SK-N-SH treated with all-trans-retinoic acid at 6 μM for 48 hours (cell line): Measurements from ENCODE around the gene CACNA2D2.

Source experiments
- ATAC-seq: fragments of 200-7000 bp; cut with Tn5 transposase; 3 replicates; pipeline ENCODE4 v1.9.1; 2020; ENCODE audit warnings: mild to moderate bottlenecking, moderate library complexity
- ARNTL ChIP-seq: fragments of 450-650 bp; formaldehyde crosslinking; IDR thresholded peaks from 2 replicates; pipeline ENCODE4 v1.5.0; 2020; ENCODE audit warnings: low read depth, mild to moderate bottlenecking, moderate library complexity, borderline replicate concordance
- BACH2 ChIP-seq: fragments of 250-450 bp; sonication (Bioruptor Pico); IDR thresholded peaks from 2 replicates; pipeline ENCODE4 v1.9.0; 2021; ENCODE audit warnings: mild to moderate bottlenecking, borderline replicate concordance
- CSDC2 ChIP-seq: fragments of 250-450 bp; sonication (Bioruptor Pico); IDR thresholded peaks from 2 replicates; pipeline ENCODE4 v1.5.0; 2020; ENCODE audit warnings: mild to moderate bottlenecking, moderate library complexity
- ESRRG ChIP-seq: fragments of 250-450 bp; sonication (Bioruptor Pico); IDR thresholded peaks from 2 replicates; pipeline ENCODE4 v1.6.1; 2021; ENCODE audit warnings: mild to moderate bottlenecking
- GLIS3 ChIP-seq: fragments of 250-450 bp; sonication (Bioruptor Pico); IDR thresholded peaks from 2 replicates; pipeline ENCODE4 v1.5.0; 2020; ENCODE audit warnings: mild to moderate bottlenecking, moderate library complexity
- ISL1 ChIP-seq: fragments of 250-450 bp; sonication (Bioruptor Pico); IDR thresholded peaks from 2 replicates; pipeline ENCODE4 v2.1.2; 2022; ENCODE audit warnings: mild to moderate bottlenecking, moderate library complexity
- OSR1 ChIP-seq: fragments of 250-450 bp; sonication (Bioruptor Pico); IDR thresholded peaks from 2 replicates; pipeline ENCODE4 v1.8.0; 2022; ENCODE audit warnings: moderate library complexity, mild to moderate bottlenecking, inconsistent platforms
- PPARA ChIP-seq: fragments of 250-450 bp; sonication (Bioruptor Pico); IDR thresholded peaks from 2 replicates; pipeline ENCODE4 v1.5.0; 2020; ENCODE audit warnings: mild to moderate bottlenecking, borderline replicate concordance
- RARB ChIP-seq: fragments of 250-450 bp; sonication (Bioruptor Pico); IDR thresholded peaks from 2 replicates; pipeline ENCODE4 v1.8.0; 2021; ENCODE audit warnings: mild to moderate bottlenecking, moderate library complexity
- SNAI2 ChIP-seq: fragments of 250-450 bp; sonication (Bioruptor Pico); IDR thresholded peaks from 2 replicates; pipeline ENCODE4 v1.5.0; 2020; ENCODE audit warnings: mild to moderate bottlenecking, moderate library complexity
- TCF4 ChIP-seq: fragments of 250-450 bp; sonication (Bioruptor Pico); IDR thresholded peaks from 2 replicates; pipeline ENCODE4 v1.8.0; 2021; ENCODE audit warnings: mild to moderate bottlenecking, moderate library complexity, borderline replicate concordance
- TOX ChIP-seq: fragments of 250-450 bp; sonication (Bioruptor Pico); IDR thresholded peaks from 2 replicates; pipeline ENCODE4 v1.8.0; 2021; ENCODE audit warnings: mild to moderate bottlenecking, moderate library complexity, borderline replicate concordance
- ZC3H10 ChIP-seq: fragments of 250-450 bp; sonication (Bioruptor Pico); IDR thresholded peaks from 2 replicates; pipeline ENCODE4 v1.5.1; 2021; ENCODE audit warnings: mild to moderate bottlenecking, moderate library complexity
- ZFP3 ChIP-seq: fragments of 250-450 bp; sonication (Bioruptor Pico); IDR thresholded peaks from 2 replicates; pipeline ENCODE4 v1.5.0; 2020; ENCODE audit warnings: mild to moderate bottlenecking, moderate library complexity
- ZFP30 ChIP-seq: fragments of 450-650 bp; formaldehyde crosslinking; IDR thresholded peaks from 2 replicates; pipeline ENCODE4 v1.5.0; 2022; ENCODE audit warnings: mild to moderate bottlenecking, moderate library complexity
- ZNF565 ChIP-seq: fragments of 450-650 bp; formaldehyde crosslinking; conservative IDR thresholded peaks from 2 replicates; pipeline ENCODE4 v1.5.0; 2020; ENCODE audit warnings: low read depth, mild to moderate bottlenecking, moderate library complexity
- ZNF8 ChIP-seq: fragments of 450-650 bp; formaldehyde crosslinking; IDR thresholded peaks from 2 replicates; pipeline ENCODE4 v1.5.0; 2020; ENCODE audit warnings: mild to moderate bottlenecking, moderate library complexity
- TF ChIP-seq, protein P1 (sequence below): fragments of 250-450 bp; sonication (Bioruptor Pico); IDR thresholded peaks from 2 replicates; pipeline ENCODE4 v1.5.1; 2021; ENCODE audit warnings: mild to moderate bottlenecking, moderate library complexity
- TF ChIP-seq, protein P2 (sequence below): fragments of 250-450 bp; sonication (Bioruptor Pico); IDR thresholded peaks from 2 replicates; pipeline ENCODE4 v1.8.0; 2020; ENCODE audit warnings: mild to moderate bottlenecking, moderate library complexity, borderline replicate concordance
- TF ChIP-seq, protein P3 (sequence below): fragments of 250-450 bp; sonication (Bioruptor Pico); IDR thresholded peaks from 2 replicates; pipeline ENCODE4 v1.5.0; 2020; ENCODE audit warnings: mild to moderate bottlenecking, moderate library complexity
- TF ChIP-seq, protein P4 (sequence below): fragments of 250-450 bp; sonication (Bioruptor Pico); IDR thresholded peaks from 2 replicates; pipeline ENCODE4 v1.8.0; 2021; ENCODE audit warnings: low read depth, mild to moderate bottlenecking, moderate library complexity, borderline replicate concordance
- TF ChIP-seq, protein P5 (sequence below): fragments of 250-450 bp; sonication (Bioruptor Pico); IDR thresholded peaks from 2 replicates; pipeline ENCODE4 v1.5.1; 2020; ENCODE audit warnings: low read depth, mild to moderate bottlenecking, moderate library complexity

Gene CACNA2D2

DNA sequence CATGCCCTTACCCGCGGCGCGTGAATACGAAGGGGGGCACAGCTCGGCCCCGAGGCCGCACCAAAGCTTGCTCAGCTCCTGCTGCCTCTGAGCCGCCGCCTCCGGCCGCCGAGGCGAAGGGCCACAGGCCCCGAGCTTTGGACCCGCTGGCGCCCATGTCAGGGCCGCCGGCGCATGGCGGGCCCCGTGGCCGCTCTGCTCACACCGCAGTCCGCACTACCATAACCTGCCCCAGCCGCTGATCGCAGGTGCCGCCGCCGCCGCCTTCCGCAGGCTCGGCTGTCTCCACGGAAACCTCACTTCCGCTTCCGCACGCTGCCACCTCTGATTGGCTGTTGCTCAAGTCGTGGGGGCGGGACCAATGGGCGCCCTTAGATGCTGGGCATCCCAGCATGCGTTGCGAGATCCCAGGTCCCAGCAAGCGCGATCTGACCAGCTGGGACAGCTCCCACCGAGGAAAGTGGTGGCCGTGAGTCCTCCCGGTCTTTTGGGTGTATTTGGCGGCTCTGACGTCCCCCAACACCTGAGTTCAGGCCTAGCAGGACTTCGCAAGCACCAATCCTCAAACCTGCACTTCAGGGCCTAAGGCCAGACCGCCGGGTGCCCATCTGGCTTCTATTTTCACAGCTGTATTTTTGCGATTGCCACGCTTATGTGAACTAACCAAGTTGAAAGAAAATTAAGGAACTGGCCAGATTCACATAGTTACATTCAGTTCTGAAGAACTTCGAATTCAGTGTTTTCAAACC, 175.3 kb downstream of the CACNA2D2 start, which contains the start of gene TUSC2:
TSS of gene TUSC2 (minus strand) at position 281 of the 749 bp plus-strand sequence. CDS start at position 157, 124 bp downstream.
- TF ChIP-seq ARNTL (CRISPR knock-in tag): no peak
- TF ChIP-seq, protein P1, sequence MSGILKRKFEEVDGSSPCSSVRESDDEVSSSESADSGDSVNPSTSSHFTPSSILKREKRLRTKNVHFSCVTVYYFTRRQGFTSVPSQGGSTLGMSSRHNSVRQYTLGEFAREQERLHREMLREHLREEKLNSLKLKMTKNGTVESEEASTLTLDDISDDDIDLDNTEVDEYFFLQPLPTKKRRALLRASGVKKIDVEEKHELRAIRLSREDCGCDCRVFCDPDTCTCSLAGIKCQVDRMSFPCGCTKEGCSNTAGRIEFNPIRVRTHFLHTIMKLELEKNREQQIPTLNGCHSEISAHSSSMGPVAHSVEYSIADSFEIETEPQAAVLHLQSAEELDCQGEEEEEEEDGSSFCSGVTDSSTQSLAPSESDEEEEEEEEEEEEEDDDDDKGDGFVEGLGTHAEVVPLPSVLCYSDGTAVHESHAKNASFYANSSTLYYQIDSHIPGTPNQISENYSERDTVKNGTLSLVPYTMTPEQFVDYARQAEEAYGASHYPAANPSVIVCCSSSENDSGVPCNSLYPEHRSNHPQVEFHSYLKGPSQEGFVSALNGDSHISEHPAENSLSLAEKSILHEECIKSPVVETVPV: no peak
- TF ChIP-seq PPARA (CRISPR knock-in tag): no peak
- TF ChIP-seq SNAI2: no peak
- no peak for TF ChIP-seq CSDC2
- TF ChIP-seq TCF4 (CRISPR knock-in tag): 0 out of 2 replicates have a peak, but pooled peaks have one; percentile 38
- TF ChIP-seq, protein P2, sequence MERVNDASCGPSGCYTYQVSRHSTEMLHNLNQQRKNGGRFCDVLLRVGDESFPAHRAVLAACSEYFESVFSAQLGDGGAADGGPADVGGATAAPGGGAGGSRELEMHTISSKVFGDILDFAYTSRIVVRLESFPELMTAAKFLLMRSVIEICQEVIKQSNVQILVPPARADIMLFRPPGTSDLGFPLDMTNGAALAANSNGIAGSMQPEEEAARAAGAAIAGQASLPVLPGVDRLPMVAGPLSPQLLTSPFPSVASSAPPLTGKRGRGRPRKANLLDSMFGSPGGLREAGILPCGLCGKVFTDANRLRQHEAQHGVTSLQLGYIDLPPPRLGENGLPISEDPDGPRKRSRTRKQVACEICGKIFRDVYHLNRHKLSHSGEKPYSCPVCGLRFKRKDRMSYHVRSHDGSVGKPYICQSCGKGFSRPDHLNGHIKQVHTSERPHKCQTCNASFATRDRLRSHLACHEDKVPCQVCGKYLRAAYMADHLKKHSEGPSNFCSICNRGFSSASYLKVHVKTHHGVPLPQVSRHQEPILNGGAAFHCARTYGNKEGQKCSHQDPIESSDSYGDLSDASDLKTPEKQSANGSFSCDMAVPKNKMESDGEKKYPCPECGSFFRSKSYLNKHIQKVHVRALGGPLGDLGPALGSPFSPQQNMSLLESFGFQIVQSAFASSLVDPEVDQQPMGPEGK (CRISPR knock-in tag): no peak
- TF ChIP-seq, all 23 proteins: peak for 1
- peak; percentile 93 for ATAC-seq

DNA sequence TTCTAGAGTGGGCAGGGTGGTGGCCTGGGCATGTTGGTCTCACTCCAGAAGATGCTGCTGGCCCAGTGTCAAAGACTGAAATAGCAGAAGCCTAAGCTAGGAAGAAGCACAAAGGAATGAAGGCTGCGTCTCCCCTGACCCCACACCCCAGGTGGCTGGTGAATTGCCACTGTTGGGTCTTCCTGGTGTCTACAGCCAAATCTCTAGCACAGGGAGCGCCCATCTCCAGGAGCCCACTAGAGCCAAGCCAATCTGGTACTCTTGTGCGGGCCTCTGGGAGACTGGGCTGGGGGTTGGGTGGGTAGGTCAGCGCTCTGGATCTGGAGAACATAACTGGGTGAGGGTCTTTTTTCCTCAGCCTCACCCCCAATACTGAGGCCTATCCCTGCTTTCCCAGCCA, 176.3 kb downstream of the CACNA2D2 start:
- TF ChIP-seq, protein P3, sequence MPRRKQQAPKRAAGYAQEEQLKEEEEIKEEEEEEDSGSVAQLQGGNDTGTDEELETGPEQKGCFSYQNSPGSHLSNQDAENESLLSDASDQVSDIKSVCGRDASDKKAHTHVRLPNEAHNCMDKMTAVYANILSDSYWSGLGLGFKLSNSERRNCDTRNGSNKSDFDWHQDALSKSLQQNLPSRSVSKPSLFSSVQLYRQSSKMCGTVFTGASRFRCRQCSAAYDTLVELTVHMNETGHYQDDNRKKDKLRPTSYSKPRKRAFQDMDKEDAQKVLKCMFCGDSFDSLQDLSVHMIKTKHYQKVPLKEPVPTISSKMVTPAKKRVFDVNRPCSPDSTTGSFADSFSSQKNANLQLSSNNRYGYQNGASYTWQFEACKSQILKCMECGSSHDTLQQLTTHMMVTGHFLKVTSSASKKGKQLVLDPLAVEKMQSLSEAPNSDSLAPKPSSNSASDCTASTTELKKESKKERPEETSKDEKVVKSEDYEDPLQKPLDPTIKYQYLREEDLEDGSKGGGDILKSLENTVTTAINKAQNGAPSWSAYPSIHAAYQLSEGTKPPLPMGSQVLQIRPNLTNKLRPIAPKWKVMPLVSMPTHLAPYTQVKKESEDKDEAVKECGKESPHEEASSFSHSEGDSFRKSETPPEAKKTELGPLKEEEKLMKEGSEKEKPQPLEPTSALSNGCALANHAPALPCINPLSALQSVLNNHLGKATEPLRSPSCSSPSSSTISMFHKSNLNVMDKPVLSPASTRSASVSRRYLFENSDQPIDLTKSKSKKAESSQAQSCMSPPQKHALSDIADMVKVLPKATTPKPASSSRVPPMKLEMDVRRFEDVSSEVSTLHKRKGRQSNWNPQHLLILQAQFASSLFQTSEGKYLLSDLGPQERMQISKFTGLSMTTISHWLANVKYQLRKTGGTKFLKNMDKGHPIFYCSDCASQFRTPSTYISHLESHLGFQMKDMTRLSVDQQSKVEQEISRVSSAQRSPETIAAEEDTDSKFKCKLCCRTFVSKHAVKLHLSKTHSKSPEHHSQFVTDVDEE (CRISPR knock-in tag): no peak
- TF ChIP-seq ZNF565 (CRISPR knock-in tag) (no peak), ZFP30 (CRISPR knock-in tag) (no peak), ISL1 (CRISPR knock-in tag) (no peak), TOX (CRISPR knock-in tag) (no peak), ESRRG (CRISPR knock-in tag) (no peak), ARNTL (CRISPR knock-in tag) (no peak), GLIS3 (no peak)
- TF ChIP-seq, protein P2 (CRISPR knock-in tag): no peak

DNA sequence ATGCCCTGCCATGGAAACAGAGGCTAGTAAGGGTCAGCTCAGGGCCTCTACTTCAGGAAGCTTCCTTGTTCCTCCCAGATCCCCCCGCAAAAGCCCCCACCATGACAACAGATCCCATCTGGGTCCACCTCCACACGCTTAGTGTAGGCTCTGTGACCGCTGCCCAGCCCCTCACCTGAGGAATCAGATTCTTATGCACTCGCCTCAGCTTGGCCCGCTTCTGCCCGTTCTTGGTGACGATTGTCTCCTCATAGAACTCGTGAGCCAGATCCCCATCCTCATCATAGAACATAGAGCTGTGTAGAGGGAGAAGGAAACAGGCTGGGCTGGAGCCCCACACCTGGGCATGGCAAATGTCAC, 177.3 kb downstream of the CACNA2D2 start:
- TF ChIP-seq GLIS3: no peak
- no peak for TF ChIP-seq PPARA (CRISPR knock-in tag)
- no peak for TF ChIP-seq CSDC2
- TF ChIP-seq ESRRG (CRISPR knock-in tag): no peak
- no peak for TF ChIP-seq BACH2 (CRISPR knock-in tag)
- no peak for TF ChIP-seq ZFP30 (CRISPR knock-in tag)
- no peak for ATAC-seq

More for the DNA sequence above, 176.3 kb downstream of the CACNA2D2 start:
- no peak for ATAC-seq

DNA sequence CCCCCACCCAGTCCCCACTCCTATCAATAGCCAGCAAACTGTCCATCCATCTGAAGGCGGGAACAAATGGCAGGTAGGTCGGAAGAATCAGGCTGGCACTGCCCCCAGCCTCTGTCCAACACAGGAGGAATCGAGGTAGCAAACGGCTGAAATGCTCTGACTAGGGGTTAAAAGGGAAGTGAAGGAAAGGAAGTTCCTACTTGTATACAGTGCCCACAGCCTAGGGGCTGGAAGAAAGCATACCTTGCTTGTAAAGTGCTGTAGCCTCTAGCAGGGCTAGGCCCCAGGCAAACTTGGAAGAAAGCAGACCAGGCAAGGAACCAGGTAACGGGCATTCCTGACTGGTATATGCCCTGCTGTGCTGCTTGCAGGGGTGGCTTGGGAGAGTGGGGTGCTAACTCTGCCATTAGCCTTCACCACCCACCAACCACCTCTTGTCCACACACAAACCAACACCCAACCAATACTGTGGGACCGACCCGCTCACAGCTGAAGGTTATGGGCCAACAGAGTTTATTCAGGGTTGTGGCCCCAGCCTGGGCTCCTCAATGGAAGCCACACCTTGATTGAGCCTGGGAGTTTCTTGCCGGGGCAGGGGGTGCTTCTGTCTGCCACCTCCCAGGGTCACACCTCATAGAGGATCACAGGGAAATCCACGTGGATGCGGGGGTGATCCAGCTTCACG, 177.8 kb downstream of the CACNA2D2 start:
- ATAC-seq: no peak
- TF ChIP-seq OSR1 (CRISPR knock-in tag): no peak
- TF ChIP-seq, protein P4, sequence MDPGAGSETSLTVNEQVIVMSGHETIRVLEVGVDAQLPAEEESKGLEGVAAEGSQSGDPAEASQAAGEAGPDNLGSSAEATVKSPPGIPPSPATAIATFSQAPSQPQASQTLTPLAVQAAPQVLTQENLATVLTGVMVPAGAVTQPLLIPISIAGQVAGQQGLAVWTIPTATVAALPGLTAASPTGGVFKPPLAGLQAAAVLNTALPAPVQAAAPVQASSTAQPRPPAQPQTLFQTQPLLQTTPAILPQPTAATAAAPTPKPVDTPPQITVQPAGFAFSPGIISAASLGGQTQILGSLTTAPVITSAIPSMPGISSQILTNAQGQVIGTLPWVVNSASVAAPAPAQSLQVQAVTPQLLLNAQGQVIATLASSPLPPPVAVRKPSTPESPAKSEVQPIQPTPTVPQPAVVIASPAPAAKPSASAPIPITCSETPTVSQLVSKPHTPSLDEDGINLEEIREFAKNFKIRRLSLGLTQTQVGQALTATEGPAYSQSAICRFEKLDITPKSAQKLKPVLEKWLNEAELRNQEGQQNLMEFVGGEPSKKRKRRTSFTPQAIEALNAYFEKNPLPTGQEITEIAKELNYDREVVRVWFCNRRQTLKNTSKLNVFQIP (CRISPR knock-in tag): no peak
- TF ChIP-seq, protein P5, sequence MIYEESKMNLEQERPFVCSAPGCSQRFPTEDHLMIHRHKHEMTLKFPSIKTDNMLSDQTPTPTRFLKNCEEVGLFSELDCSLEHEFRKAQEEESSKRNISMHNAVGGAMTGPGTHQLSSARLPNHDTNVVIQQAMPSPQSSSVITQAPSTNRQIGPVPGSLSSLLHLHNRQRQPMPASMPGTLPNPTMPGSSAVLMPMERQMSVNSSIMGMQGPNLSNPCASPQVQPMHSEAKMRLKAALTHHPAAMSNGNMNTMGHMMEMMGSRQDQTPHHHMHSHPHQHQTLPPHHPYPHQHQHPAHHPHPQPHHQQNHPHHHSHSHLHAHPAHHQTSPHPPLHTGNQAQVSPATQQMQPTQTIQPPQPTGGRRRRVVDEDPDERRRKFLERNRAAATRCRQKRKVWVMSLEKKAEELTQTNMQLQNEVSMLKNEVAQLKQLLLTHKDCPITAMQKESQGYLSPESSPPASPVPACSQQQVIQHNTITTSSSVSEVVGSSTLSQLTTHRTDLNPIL (CRISPR knock-in tag): no peak
- no peak for TF ChIP-seq ESRRG (CRISPR knock-in tag)
- TF ChIP-seq BACH2 (CRISPR knock-in tag): no peak
- no peak for TF ChIP-seq ZNF8 (CRISPR knock-in tag)
- TF ChIP-seq CSDC2: no peak
- TF ChIP-seq ZC3H10: no peak
- TF ChIP-seq ZFP30 (CRISPR knock-in tag): no peak
- no peak for TF ChIP-seq RARB
- TF ChIP-seq TOX (CRISPR knock-in tag): no peak
- TF ChIP-seq ZFP3: no peak
